ENCODE results near the gene CCL17.
"Not testable (repeated sequence)": the region's sequence is repeated elsewhere in the genome, so short reads cannot be mapped to it uniquely, and the experiment has no call there.

CCL17 gene

GRCh38 chr16:57379579-57379978 lies 25.0 kb upstream of the CCL17 start:
- DNase-seq = no peak

GRCh38 chr16:57380671-57381462 lies 23.7 kb upstream of the CCL17 start:
- DNase-seq = no peak

- no peak for DNase-seq
Measured at GRCh38 chr16:57381791-57382534, 22.6 kb upstream of the CCL17 start.

- no peak for DNase-seq
Measured at GRCh38 chr16:57382535-57383275, 21.9 kb upstream of the CCL17 start.

- DNase-seq = no peak
Measured at GRCh38 chr16:57383276-57384247, 21.0 kb upstream of the CCL17 start.

- DNase-seq = no peak
Measured at GRCh38 chr16:57384248-57385070, 20.1 kb upstream of the CCL17 start.

GRCh38 chr16:57385083-57385482 lies 19.5 kb upstream of the CCL17 start:
- DNase-seq = no peak

GRCh38 chr16:57386381-57386951 lies 18.1 kb upstream of the CCL17 start:
- no peak for DNase-seq

GRCh38 chr16:57387598-57388354 lies 16.8 kb upstream of the CCL17 start:
- DNase-seq = no peak

- DNase-seq = no peak
Measured at GRCh38 chr16:57388359-57389086, 16.0 kb upstream of the CCL17 start.

GRCh38 chr16:57389087-57389468 lies 15.5 kb upstream of the CCL17 start:
- DNase-seq = no peak

- no peak for DNase-seq
Measured at GRCh38 chr16:57390636-57391295, 13.8 kb upstream of the CCL17 start.

GRCh38 chr16:57391300-57391699 lies 13.3 kb upstream of the CCL17 start:
- DNase-seq = no peak

- no peak for DNase-seq
Measured at GRCh38 chr16:57391708-57392107, 12.9 kb upstream of the CCL17 start.

GRCh38 chr16:57392694-57393093 lies 11.9 kb upstream of the CCL17 start:
- DNase-seq = no peak

GRCh38 chr16:57394444-57394843 lies 10.1 kb upstream of the CCL17 start:
- no peak for DNase-seq

GRCh38 chr16:57395026-57395425 lies 9.5 kb upstream of the CCL17 start:
- no peak for DNase-seq

GRCh38 chr16:57396786-57397185 lies 7.8 kb upstream of the CCL17 start:
- no peak for DNase-seq

- DNase-seq = not testable (repeated sequence)
Measured at GRCh38 chr16:57397493-57397892, 7.1 kb upstream of the CCL17 start.

All from CD4-positive, alpha-beta T cell treated with Interleukin-4 for 4 hours (primary cell).